Astrocyte of the cerebellum (primary cell): ENCODE results near the gene PXDN.
"Not testable (repeated sequence)": the region's sequence is repeated elsewhere in the genome, so short reads cannot be mapped to it uniquely, and the experiment has no call there.

Source experiments
- DNase-seq: peaks from one replicate; pipeline ENCODE4 v3.0.0-alpha.2; 2011; ENCODE audit warnings: low read depth
- H3K4me3 ChIP-seq: 2 replicates; pipeline ENCODE4 v1.5.1; 2011; ENCODE audit warnings: mild to moderate bottlenecking, low read depth, low read length, moderate library complexity
- CTCF ChIP-seq: IDR thresholded peaks from 2 replicates; pipeline ENCODE4 v1.5.1; 2012; ENCODE audit warnings: low read length, low read depth, moderate library complexity, mild to moderate bottlenecking; ENCODE audit errors: missing control alignments
- in situ Hi-C: cut with HindIII; loops from 2 replicates; pipeline ENCODE4 v1.10.0; 2017; ENCODE audit warnings: low sequenced_read_pairs

Gene PXDN

DNA sequence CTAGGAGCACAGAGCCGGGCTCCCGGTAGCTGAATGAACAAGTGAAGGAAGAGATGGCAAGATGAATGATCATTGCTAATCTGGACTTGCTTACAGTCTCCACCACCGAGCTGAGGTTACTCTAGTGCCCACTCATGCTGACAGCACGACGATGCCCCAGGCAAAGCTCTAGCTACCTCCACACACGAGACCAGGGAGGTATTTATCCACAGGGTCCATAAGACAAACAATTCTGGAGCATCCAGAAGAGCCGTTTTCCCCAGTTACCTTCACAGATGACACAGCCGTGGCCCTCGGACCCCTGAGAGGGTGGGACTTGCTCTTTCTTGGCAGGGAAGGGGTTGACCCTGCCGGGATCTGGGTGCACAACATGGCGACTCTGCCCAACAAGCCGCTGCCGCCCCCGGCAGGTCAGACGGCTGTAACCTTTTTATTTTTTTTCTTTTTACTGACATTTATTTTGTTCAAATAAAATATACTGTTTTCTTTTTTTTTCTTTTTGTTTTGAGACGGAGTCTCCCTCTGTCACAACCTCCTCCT is 120.3 kb downstream of the PXDN start:
- no peak for TF ChIP-seq CTCF
- in situ Hi-C loops: no loop called here
- no peak for DNase-seq
- no peak overlapping the region for H3K4me3 ChIP-seq

DNA sequence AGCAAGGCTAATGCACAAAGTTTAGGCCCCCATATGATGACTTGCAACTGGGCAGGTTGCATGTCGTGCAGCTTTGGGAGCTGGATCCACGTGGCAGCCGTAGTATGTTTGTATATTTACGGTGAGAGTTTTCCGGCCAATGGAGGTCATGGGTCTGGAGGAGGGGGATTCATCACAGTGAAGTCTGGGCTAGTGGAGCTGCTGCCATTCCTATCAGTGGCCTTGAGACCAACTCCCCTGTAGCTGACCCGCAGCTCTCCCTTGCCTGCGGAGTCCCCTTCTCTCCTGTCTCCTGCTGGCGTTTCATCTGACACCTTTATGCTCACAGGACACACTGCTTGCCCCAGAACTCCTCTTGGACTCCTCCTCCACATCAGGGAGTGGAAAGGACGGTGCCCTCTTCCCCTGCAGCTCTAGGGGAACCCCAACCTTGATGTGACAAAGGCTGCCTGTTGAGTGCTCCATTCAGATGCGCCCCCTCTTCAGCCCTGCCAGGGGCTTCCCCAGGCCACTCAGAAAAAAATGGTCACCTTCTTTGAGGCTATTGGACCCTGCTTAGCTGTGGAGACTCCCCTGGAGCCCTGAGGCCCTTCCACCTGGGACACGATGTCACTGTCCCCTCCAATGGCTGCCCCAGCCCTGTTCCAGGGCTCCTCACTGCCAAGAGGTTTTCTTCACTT is 121.7 kb downstream of the PXDN start:
- in situ Hi-C loops: no loop called here
- no peak for TF ChIP-seq CTCF
- DNase-seq: no peak
- no peak overlapping the region for H3K4me3 ChIP-seq

GRCh38 chr2:1621976-1622375 is 122.3 kb downstream of the PXDN start:
- H3K4me3 ChIP-seq, in situ Hi-C loops, DNase-seq: not testable (repeated sequence)

DNA sequence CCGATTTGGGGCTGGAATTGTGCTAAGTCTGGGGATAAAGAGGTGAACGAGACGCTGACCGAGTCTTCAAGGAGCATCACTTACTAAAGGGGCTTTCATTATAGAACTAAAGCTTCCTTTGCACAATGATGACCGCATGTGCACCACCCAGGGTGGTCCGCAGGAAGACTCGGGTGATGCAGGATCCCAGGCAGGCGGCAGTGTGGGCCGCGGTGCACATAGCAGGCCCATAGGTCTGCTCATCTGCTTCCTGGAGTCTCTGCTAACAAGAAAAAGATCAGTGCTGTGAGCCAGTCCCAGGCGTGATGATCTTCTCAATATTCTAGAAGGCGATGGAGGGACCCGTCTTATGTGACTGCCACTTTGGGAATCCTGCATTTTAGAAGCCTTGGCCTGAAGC is 122.8 kb downstream of the PXDN start:
- no peak for TF ChIP-seq CTCF
- in situ Hi-C loops: no loop called here
- DNase-seq: no peak
- H3K4me3 ChIP-seq: no peak overlapping the region

DNA sequence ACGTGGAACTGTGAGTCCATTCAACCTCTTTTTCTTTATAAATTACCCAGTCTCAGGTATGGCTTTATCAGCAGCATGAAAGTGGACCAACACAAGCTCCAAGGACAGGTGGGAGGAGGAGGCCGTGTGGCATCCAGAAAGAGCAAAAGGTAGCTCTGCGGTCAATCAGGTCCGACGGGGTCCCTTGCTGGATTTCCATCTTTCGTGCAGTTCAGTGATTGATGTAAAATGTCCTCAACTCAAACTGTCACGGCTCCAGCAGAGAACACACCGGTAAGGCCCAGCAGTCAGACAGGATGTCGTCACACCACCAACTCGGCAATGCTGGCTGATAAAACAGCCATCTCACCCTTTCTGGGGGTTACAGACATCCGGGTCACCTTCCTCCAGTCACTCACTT is 123.3 kb downstream of the PXDN start:
- in situ Hi-C loops: no loop called here
- no peak for TF ChIP-seq CTCF
- no peak overlapping the region for H3K4me3 ChIP-seq
- no peak for DNase-seq

- in situ Hi-C loops: no loop called here
- TF ChIP-seq CTCF: no peak
- DNase-seq: no peak
- H3K4me3 ChIP-seq: no peak overlapping the region
These were observed 124.2 kb downstream of the PXDN start for GRCh38 chr2:1620081-1620480.

DNA sequence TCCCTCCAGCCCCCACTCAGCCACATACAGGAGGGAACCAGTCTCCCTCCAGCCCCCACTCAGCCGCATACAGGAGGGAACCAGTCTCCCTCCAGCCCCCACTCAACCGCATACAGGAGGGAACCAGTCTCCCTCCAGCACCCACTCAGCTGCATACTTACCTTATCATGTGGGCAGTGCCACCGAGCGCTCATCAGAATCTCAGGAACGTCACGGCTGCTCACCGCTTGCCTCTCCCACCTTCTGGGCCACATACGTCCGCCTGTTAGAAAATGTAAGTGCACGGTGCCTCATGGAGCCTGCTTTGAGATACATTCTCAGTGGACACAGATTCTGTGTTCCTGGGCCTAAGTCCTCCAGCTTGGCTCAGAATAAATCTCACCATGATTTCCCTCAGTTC is 124.8 kb downstream of the PXDN start:
- no peak for DNase-seq
- no peak overlapping the region for H3K4me3 ChIP-seq
- no peak for TF ChIP-seq CTCF
- in situ Hi-C loops: no loop called here
